ENCODE measurements around the gene IDNK. TPM values are rescaled to one million over a fixed set of nuclear protein-coding genes. Genes with fewer than 3 reads are reported as not detected.

Gene IDNK
- total RNA-seq, 1 donor from 2014 or later, result 3.5 TPM

GRCh38 chr9:83636813-83637212 is 13.9 kb downstream of the IDNK start:
- Histone ChIP-seq H3K27ac (replicated peaks) (no peak overlapping the region), H3K4me1 (no peaks in the 10 kb centered on the region), H3K4me3 (no peak overlapping the region), H3K9me3 (replicated peaks) (no peaks in the 10 kb centered on the region), H3K36me3 (no peaks in the 10 kb centered on the region), H3K27me3 (ENCODE audit: low read depth) (no peaks in the 10 kb centered on the region)
- TF ChIP-seq CTCF (IDR thresholded peaks at IDR 0.05; ENCODE audit: borderline replicate concordance), result no peak
- no peak for DNase-seq
- intact Hi-C loops (cut with micrococcal nuclease), result no loop called here

GRCh38 chr9:83637389-83637788 is 14.4 kb downstream of the IDNK start:
- DNase-seq, result no peak
- no peak overlapping the region for H3K4me3 ChIP-seq
- H3K4me1 ChIP-seq, result no peaks in the 10 kb centered on the region
- H3K9me3 ChIP-seq (replicated peaks), result no peaks in the 10 kb centered on the region
- H3K27ac ChIP-seq (replicated peaks), result no peak overlapping the region
- TF ChIP-seq CTCF (IDR thresholded peaks at IDR 0.05; ENCODE audit: borderline replicate concordance), result no peak
- no peaks in the 10 kb centered on the region for H3K36me3 ChIP-seq
- intact Hi-C loops (cut with micrococcal nuclease), result no loop called here
- H3K27me3 ChIP-seq (ENCODE audit: low read depth), result no peaks in the 10 kb centered on the region

- Histone ChIP-seq H3K9me3 (replicated peaks) (no peaks in the 10 kb centered on the region), H3K27ac (replicated peaks) (peak overlapping the region; percentile 23), H3K4me3 (no peak overlapping the region), H3K4me1 (no peaks in the 10 kb centered on the region), H3K36me3 (peaks cover 8% of the 10 kb centered on the region), H3K27me3 (ENCODE audit: low read depth) (no peaks in the 10 kb centered on the region)
- no peak for DNase-seq
- intact Hi-C loops (cut with micrococcal nuclease), result no loop called here
- no peak for TF ChIP-seq CTCF (IDR thresholded peaks at IDR 0.05; ENCODE audit: borderline replicate concordance)
Observed at GRCh38 chr9:83639266-83639665, 16.3 kb downstream of the IDNK start.

- H3K4me1 ChIP-seq, result peaks cover 6% of the 10 kb centered on the region
- no peaks in the 10 kb centered on the region for H3K9me3 ChIP-seq (replicated peaks)
- peaks cover 8% of the 10 kb centered on the region for H3K36me3 ChIP-seq
- no peaks in the 10 kb centered on the region for H3K27me3 ChIP-seq (ENCODE audit: low read depth)
- H3K27ac ChIP-seq (replicated peaks), result no peak overlapping the region
- intact Hi-C loops (cut with micrococcal nuclease), result no loop called here
- TF ChIP-seq CTCF (IDR thresholded peaks at IDR 0.05; ENCODE audit: borderline replicate concordance), result no peak
- no peak overlapping the region for H3K4me3 ChIP-seq
- no peak for DNase-seq
Observed at GRCh38 chr9:83642793-83643192, 19.9 kb downstream of the IDNK start.

- Histone ChIP-seq H3K27ac (replicated peaks) (no peak overlapping the region), H3K9me3 (replicated peaks) (peaks cover 4% of the 10 kb centered on the region), H3K4me3 (no peak overlapping the region), H3K4me1 (peaks cover 19% of the 10 kb centered on the region), H3K36me3 (peaks cover 22% of the 10 kb centered on the region), H3K27me3 (ENCODE audit: low read depth) (no peaks in the 10 kb centered on the region)
- no peak for DNase-seq
- TF ChIP-seq CTCF (IDR thresholded peaks at IDR 0.05; ENCODE audit: borderline replicate concordance), result no peak
- intact Hi-C loops (cut with micrococcal nuclease), result no loop called here
Observed at GRCh38 chr9:83646500-83647239, 23.7 kb downstream of the IDNK start.

Measured in left ventricle myocardium inferior (tissue), 1 donor.